Subcutaneous adipose tissue (tissue), 4 donors: Measurements from ENCODE around the gene WDR88. TPM values are rescaled to one million over a fixed set of nuclear protein-coding genes. Genes with fewer than 3 reads are reported as not detected.

ENCODE experiments used
- total RNA-seq, 4 donors: library from RNA; depleted of rRNA; stranded (reverse); fragments of >200 nt; gene quantifications; one replicate each; pipeline ENCODE4 v1.1.0, GENCODE V29; 2016
- TF ChIP-seq, protein P1 (sequence below): fragments of 450-650 bp; IDR thresholded peaks from one replicate; pipeline ENCODE4 v1.5.1; 2016; ENCODE audit warnings: low read depth, mild to moderate bottlenecking, control low read depth, antibody characterized with exemption, moderate library complexity

The WDR88 gene, protein sequence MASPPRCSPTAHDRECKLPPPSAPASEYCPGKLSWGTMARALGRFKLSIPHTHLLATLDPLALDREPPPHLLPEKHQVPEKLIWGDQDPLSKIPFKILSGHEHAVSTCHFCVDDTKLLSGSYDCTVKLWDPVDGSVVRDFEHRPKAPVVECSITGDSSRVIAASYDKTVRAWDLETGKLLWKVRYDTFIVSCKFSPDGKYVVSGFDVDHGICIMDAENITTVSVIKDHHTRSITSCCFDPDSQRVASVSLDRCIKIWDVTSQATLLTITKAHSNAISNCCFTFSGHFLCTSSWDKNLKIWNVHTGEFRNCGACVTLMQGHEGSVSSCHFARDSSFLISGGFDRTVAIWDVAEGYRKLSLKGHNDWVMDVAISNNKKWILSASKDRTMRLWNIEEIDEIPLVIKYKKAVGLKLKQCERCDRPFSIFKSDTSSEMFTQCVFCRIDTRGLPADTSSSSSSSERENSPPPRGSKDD
- not detected for total RNA-seq

- TF ChIP-seq, protein P1, sequence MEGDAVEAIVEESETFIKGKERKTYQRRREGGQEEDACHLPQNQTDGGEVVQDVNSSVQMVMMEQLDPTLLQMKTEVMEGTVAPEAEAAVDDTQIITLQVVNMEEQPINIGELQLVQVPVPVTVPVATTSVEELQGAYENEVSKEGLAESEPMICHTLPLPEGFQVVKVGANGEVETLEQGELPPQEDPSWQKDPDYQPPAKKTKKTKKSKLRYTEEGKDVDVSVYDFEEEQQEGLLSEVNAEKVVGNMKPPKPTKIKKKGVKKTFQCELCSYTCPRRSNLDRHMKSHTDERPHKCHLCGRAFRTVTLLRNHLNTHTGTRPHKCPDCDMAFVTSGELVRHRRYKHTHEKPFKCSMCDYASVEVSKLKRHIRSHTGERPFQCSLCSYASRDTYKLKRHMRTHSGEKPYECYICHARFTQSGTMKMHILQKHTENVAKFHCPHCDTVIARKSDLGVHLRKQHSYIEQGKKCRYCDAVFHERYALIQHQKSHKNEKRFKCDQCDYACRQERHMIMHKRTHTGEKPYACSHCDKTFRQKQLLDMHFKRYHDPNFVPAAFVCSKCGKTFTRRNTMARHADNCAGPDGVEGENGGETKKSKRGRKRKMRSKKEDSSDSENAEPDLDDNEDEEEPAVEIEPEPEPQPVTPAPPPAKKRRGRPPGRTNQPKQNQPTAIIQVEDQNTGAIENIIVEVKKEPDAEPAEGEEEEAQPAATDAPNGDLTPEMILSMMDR: no peak
Observed at GRCh38 chr19:33132021-33132420, at the start of gene WDR88. Gene WDR88 (plus strand): TSS chr19:33132114. CDS start chr19:33132170, 56 bp downstream.

DNA sequence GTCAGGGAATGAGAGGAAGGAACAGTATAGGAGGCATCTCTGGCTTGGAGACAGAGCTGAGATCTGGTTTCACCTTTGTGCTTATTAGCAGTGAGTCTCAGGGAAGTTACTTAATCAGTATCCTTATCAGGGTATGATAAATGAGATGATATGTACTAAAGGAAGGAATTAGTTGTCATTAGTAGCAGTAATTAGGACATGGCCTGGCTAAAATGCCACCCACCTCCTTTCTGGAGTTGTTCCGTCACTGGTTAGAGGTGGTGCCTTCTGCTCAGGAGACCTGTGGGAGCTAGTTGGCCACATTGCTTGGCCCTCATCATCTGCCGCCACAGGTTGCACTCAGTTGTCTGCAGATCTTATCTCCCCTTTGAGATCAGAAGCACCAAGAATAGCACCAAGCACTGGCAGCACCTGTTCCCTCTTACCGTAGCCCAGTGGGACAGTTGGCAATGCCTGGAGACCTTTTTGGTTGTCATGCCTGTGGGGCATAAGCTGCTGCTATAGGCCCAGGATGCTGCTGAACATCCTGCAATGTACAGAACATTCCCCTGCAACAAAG lies 46.3 kb upstream of the WDR88 start:
- TF ChIP-seq, protein P1: no peak

DNA sequence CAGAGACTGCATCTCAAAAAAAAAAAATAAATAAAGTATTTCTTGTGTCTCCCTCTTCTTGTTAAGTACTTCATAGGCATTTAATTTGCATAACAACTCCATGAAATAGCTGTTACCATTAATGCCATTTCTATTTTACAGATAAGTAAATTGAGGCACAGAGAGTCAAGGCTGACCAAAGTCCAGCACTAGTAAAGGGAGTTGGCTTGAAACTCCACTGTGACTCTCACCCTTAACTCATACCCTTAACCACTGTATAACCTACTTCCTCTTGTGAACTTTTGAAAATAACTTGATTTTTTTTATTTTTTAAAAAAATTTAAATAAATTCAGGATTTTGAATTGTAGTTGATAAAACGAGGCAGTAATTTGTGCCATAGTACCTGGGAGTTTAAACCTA lies 45.0 kb upstream of the WDR88 start:
- TF ChIP-seq, protein P1: no peak

- TF ChIP-seq, protein P1: no peak
Observed at GRCh38 chr19:33089010-33089409, 42.9 kb upstream of the WDR88 start.

DNA sequence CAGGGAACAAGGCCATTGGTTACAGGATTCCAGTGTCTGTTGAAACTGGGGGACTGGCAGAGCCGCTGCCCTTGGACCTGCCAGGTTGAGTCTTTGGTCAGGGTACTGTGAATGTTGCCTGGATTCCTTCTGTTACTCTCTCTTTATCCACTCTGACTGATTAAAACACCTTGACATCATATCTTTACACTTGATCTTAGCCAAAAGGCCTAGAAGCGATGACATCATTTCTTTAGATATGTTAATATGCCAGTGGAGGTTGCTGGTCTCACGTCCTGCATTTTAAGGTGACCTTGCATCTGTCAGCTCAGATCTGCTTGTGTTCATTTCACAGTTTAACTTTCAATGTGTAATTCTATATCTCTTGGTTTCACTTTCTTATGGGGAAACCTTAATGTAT lies 41.7 kb upstream of the WDR88 start:
- TF ChIP-seq, protein P1: no peak

GRCh38 chr19:33093420-33094210 lies 38.3 kb upstream of the WDR88 start:
- TF ChIP-seq, protein P1: no peak
